ENCODE results near the gene TUBB4B. TPM values are rescaled to one million over a fixed set of nuclear protein-coding genes. Genes with fewer than 3 reads are reported as not detected.

The TUBB4B gene
- total RNA-seq, 6 experiments from 2014 or later: 88.4 to 274 (median 124) TPM

GRCh38 chr9:137243626-137244485, 2.8 kb downstream of the TUBB4B start:
- no peaks in the 10 kb centered on the region for H3K27me3 ChIP-seq
- TF ChIP-seq, protein P1, sequence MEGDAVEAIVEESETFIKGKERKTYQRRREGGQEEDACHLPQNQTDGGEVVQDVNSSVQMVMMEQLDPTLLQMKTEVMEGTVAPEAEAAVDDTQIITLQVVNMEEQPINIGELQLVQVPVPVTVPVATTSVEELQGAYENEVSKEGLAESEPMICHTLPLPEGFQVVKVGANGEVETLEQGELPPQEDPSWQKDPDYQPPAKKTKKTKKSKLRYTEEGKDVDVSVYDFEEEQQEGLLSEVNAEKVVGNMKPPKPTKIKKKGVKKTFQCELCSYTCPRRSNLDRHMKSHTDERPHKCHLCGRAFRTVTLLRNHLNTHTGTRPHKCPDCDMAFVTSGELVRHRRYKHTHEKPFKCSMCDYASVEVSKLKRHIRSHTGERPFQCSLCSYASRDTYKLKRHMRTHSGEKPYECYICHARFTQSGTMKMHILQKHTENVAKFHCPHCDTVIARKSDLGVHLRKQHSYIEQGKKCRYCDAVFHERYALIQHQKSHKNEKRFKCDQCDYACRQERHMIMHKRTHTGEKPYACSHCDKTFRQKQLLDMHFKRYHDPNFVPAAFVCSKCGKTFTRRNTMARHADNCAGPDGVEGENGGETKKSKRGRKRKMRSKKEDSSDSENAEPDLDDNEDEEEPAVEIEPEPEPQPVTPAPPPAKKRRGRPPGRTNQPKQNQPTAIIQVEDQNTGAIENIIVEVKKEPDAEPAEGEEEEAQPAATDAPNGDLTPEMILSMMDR (IDR thresholded peaks at IDR 0.05): no peak
- TF ChIP-seq POLR2A (IDR thresholded peaks at IDR 0.05): no peak
- no peak overlapping the region for H3K4me3 ChIP-seq
- no peaks in the 10 kb centered on the region for H3K9me3 ChIP-seq
- ATAC-seq: no peak
- WGBS (ENCODE audit: insufficient coverage, low coverage, low lambda C conversion rate, missing lambda C conversion rate): 50% methylated on average over 2 of the region's 15 CpGs
- H3K27ac ChIP-seq: no peak overlapping the region
- DNase-seq: no peak
- H3K36me3 ChIP-seq: peaks cover 0 to 13% (median 8%) of the 10 kb centered on the region in 4 donors
- H3K4me1 ChIP-seq: peaks cover 0 to 17% (median 8%) of the 10 kb centered on the region in 4 donors
- intact Hi-C loops (cut with DNase I): no loop called here

GRCh38 chr9:137244486-137245449, 3.7 kb downstream of the TUBB4B start:
- Histone ChIP-seq H3K4me3 (no peak overlapping the region), H3K27ac (no peak overlapping the region), H3K27me3 (no peaks in the 10 kb centered on the region), H3K4me1 (peaks cover 0 to 16% (median 8%) of the 10 kb centered on the region in 4 donors), H3K36me3 (peaks cover 0 to 13% (median 8%) of the 10 kb centered on the region in 4 donors), H3K9me3 (no peaks in the 10 kb centered on the region)
- TF ChIP-seq, protein P1 (IDR thresholded peaks at IDR 0.05): no peak
- TF ChIP-seq POLR2A (IDR thresholded peaks at IDR 0.05): no peak
- DNase-seq (no peak), ATAC-seq (no peak)
- WGBS (ENCODE audit: insufficient coverage, low coverage, low lambda C conversion rate, missing lambda C conversion rate): 80% methylated on average over 6 of the region's 36 CpGs
- intact Hi-C loops (cut with DNase I): no loop called here

DNA sequence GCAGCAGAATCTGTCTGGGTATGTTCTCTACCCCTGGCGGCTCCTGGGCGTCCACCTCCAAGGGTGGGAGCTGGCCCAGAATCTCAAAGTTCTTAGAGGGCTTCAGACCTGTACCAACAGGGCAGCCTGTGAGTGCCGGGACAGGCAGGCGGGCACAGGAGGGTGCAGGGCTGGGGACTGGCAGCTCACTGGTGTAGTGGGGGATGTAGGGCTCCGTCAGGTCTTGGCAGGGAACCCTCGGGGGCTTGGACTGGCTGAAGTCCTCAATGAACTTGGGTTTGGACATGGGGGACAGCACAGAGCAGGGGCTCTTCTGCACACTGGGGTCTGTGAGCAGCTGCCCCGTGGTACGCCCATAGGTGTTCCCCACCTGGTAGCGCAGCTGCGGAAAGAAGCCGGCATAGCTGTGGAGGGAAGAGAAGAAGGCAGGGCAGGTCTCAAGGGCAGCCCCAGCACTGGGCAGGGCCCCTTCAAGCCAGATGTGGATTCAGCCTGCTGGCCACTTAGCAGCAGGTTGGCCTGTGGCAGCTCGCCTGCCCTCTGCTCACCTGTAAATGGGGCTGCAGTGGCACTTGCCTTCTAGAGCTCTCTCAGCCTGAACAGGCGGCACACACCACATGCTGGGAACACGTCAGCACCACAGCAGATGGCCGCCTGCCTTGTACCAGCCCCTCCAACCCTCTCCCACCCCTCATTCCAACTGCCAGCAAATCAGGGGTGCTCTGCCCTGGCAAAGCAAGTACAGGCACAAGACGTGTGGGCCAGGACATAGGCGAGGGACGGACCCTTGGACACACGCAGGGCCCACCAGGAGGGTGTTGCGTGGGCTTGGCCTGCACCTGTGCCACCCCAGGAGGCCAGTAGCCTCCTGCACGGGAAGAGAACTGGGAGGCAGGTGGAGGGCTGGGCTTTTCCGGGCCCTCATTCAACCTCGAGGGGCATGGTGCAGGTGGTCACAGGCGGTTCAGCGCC, 4.6 kb downstream of the TUBB4B start:
- 89% methylated on average over 5 of the region's 25 CpGs for WGBS (ENCODE audit: insufficient coverage, low coverage, low lambda C conversion rate, missing lambda C conversion rate)
- no peak for ATAC-seq
- peaks cover 0 to 12% (median 8%) of the 10 kb centered on the region in 4 donors for H3K4me1 ChIP-seq
- DNase-seq: no peak
- H3K27ac ChIP-seq: no peak overlapping the region
- intact Hi-C loops (cut with DNase I): no loop called here
- no peaks in the 10 kb centered on the region for H3K27me3 ChIP-seq
- no peak overlapping the region for H3K4me3 ChIP-seq
- peaks cover 0 to 13% (median 8%) of the 10 kb centered on the region in 4 donors for H3K36me3 ChIP-seq
- TF ChIP-seq, protein P1 (IDR thresholded peaks at IDR 0.05): no peak
- no peak for TF ChIP-seq POLR2A (IDR thresholded peaks at IDR 0.05)
- no peaks in the 10 kb centered on the region for H3K9me3 ChIP-seq
